Measurements from ENCODE around the gene OR51B2. TPM values are rescaled to one million over a fixed set of nuclear protein-coding genes. Genes with fewer than 3 reads are reported as not detected.
"Not testable (repeated sequence)": the region's sequence is repeated elsewhere in the genome, so short reads cannot be mapped to it uniquely, and the experiment has no call there.

OR51B2 gene
- total RNA-seq, 1 donor from 2014 or later: 0.56 TPM

GRCh38 chr11:5349550-5349949, 25.5 kb upstream of the OR51B2 start:
- DNase-seq (ENCODE audit: low spot score in 2 of 2, unreplicated experiment in 2 of 2): no peak
- H3K27ac Mint-ChIP-seq: no peak overlapping the region
- H3K9me3 Mint-ChIP-seq: no peaks in the 10 kb centered on the region
- H3K27me3 Mint-ChIP-seq (ENCODE audit: low read depth): peaks cover 24% of the 10 kb centered on the region
- H3K4me1 Mint-ChIP-seq: no peaks in the 10 kb centered on the region
- H3K4me3 Mint-ChIP-seq: no peak overlapping the region
- no peaks in the 10 kb centered on the region for H3K36me3 Mint-ChIP-seq
- TF ChIP-seq CTCF (IDR thresholded peaks at IDR 0.05; ENCODE audit: unreplicated experiment): no peak

- H3K36me3 Mint-ChIP-seq: no peaks in the 10 kb centered on the region
- no peak overlapping the region for H3K4me3 Mint-ChIP-seq
- no peaks in the 10 kb centered on the region for H3K4me1 Mint-ChIP-seq
- no peak for TF ChIP-seq CTCF (IDR thresholded peaks at IDR 0.05; ENCODE audit: unreplicated experiment)
- no peaks in the 10 kb centered on the region for H3K9me3 Mint-ChIP-seq
- no peak for DNase-seq (ENCODE audit: low spot score in 2 of 2, unreplicated experiment in 2 of 2)
- no peak overlapping the region for H3K27ac Mint-ChIP-seq
- H3K27me3 Mint-ChIP-seq (ENCODE audit: low read depth): peaks cover 24% of the 10 kb centered on the region
Observed at GRCh38 chr11:5348551-5349194, 24.6 kb upstream of the OR51B2 start.

- H3K9me3 Mint-ChIP-seq: no peaks in the 10 kb centered on the region
- no peak overlapping the region for H3K4me3 Mint-ChIP-seq
- H3K27me3 Mint-ChIP-seq (ENCODE audit: low read depth): peaks cover 24% of the 10 kb centered on the region
- H3K36me3 Mint-ChIP-seq: no peaks in the 10 kb centered on the region
- TF ChIP-seq CTCF (IDR thresholded peaks at IDR 0.05; ENCODE audit: unreplicated experiment): no peak
- no peaks in the 10 kb centered on the region for H3K4me1 Mint-ChIP-seq
- H3K27ac Mint-ChIP-seq: no peak overlapping the region
- no peak for DNase-seq (ENCODE audit: low spot score in 2 of 2, unreplicated experiment in 2 of 2)
Observed at GRCh38 chr11:5345831-5346230, 21.7 kb upstream of the OR51B2 start.

- no peak within 1 kb of the TSS for H3K4me3 Mint-ChIP-seq
- H3K9me3 Mint-ChIP-seq: no peaks in the 10 kb centered on the region
- H3K36me3 Mint-ChIP-seq: no peaks in the 10 kb centered on the region
- no peak within 1 kb of the TSS for H3K27ac Mint-ChIP-seq
- H3K4me1 Mint-ChIP-seq: no peaks in the 10 kb centered on the region
- DNase-seq (ENCODE audit: low spot score in 2 of 2, unreplicated experiment in 2 of 2): no peak
- H3K27me3 Mint-ChIP-seq (ENCODE audit: low read depth): peaks cover 16% of the 10 kb centered on the region
- TF ChIP-seq CTCF (IDR thresholded peaks at IDR 0.05; ENCODE audit: unreplicated experiment): no peak
Observed at GRCh38 chr11:5343474-5344335, 19.6 kb upstream of the OR51B2 start, which contains the start of gene OR51B5. Gene OR51B5 (minus strand): TSS chr11:5343524. CDS start chr11:5343524, 0 bp downstream.

- Mint-ChIP-seq H3K36me3 (no peaks in the 10 kb centered on the region), H3K4me3 (no peak overlapping the region), H3K27ac (no peak overlapping the region), H3K9me3 (no peaks in the 10 kb centered on the region), H3K4me1 (no peaks in the 10 kb centered on the region), H3K27me3 (ENCODE audit: low read depth) (peaks cover 2% of the 10 kb centered on the region)
- DNase-seq (ENCODE audit: low spot score in 2 of 2, unreplicated experiment in 2 of 2): no peak
- TF ChIP-seq CTCF (IDR thresholded peaks at IDR 0.05; ENCODE audit: unreplicated experiment): no peak
Observed at GRCh38 chr11:5339771-5340322, 15.8 kb upstream of the OR51B2 start.

GRCh38 chr11:5337253-5337652, 13.2 kb upstream of the OR51B2 start:
- H3K4me1 Mint-ChIP-seq; H3K4me3 Mint-ChIP-seq; H3K9me3 Mint-ChIP-seq; DNase-seq (ENCODE audit: low spot score in 2 of 2, unreplicated experiment in 2 of 2); H3K27me3 Mint-ChIP-seq (ENCODE audit: low read depth); H3K27ac Mint-ChIP-seq; H3K36me3 Mint-ChIP-seq: not testable (repeated sequence)
